PC-9 (cell line): ENCODE results near the gene SPRY2.

ENCODE experiments used
- CTCF ChIP-seq: fragments of 200-600 bp; sonication (generic); conservative IDR thresholded peaks from 2 replicates; pipeline ENCODE4 v1.6.1; 2017; ENCODE audit warnings: mixed run types, antibody characterized with exemption, mild to moderate bottlenecking, moderate library complexity
- EZH2 ChIP-seq: fragments of 200-600 bp; sonication (generic); IDR thresholded peaks from 2 replicates; pipeline ENCODE4 v1.8.0; 2017; ENCODE audit warnings: antibody characterized with exemption, low read depth

GRCh38 chr13:80340651-80341100 is 250 bp downstream of the SPRY2 start:
- TF ChIP-seq CTCF (no peak), EZH2 (no peak)
